GM18505 (cell line): ENCODE results near the gene HNRNPC.

Experiments
- ATAC-seq: cut with Tn5 transposase; IDR thresholded peaks from one replicate; pipeline ENCODE4 v1.9.1; 2021; ENCODE audit not compliant: unreplicated experiment
- POLR2A ChIP-seq: IDR thresholded peaks from 4 replicates; pipeline ENCODE4 v1.6.1; 2011; ENCODE audit warnings: borderline replicate concordance; ENCODE audit not compliant: insufficient read depth, insufficient read length; ENCODE audit errors: extremely low read depth

The HNRNPC gene

GRCh38 chr14:21162081-21162480 lies 107.2 kb downstream of the HNRNPC start:
- no peak for ATAC-seq
- TF ChIP-seq POLR2A, result no peak

DNA sequence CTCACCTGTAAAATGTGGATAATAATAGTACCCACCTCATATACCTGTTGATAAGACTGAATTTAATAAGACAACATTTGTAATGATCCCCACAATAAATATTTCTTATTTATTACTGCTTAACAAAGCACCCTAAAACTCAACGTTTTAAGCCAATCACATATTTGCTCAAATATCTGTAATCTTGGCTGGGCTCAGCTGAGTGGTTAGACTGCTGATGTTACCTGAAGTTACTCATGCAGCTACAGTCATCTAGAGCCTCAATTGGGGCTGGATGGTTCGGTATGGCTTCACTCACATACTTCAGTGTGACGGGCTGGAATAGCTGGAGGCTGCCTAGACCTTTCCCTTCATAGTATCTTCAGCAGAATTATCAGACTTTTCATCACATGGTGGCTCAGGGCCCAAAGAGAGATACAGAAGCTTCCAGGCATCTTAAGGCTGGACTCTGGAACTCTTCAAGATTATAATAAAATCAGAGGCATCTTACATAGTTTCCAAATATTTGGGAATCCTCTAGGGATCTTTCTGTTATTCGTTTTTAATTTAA lies 109.1 kb downstream of the HNRNPC start:
- TF ChIP-seq POLR2A, result no peak
- no peak for ATAC-seq
